Activated CD4-positive, alpha-beta T cell treated with anti-CD3 and anti-CD28 coated beads for 36 hours (primary cell): ENCODE measurements around the gene RNF207. TPM values are rescaled to one million over a fixed set of nuclear protein-coding genes. Genes with fewer than 3 reads are reported as not detected.

ENCODE experiments used
- ATAC-seq: fragments of 200-7000 bp; cut with Tn5 transposase; one replicate; pipeline ENCODE4 v1.10.0; 2021; ENCODE audit warnings: mild to moderate bottlenecking, moderate library complexity
- CTCF ChIA-PET: fragments of 350-600 bp; sonication (Branson Sonifier 250); formaldehyde crosslinking; loops from one replicate; lab custom pipeline; 2021; ENCODE audit warnings: antibody characterized with exemption; lab: Charles Lee
- POLR2A ChIA-PET: fragments of 350-600 bp; sonication (Branson Sonifier 250); formaldehyde crosslinking; loops from one replicate; lab custom pipeline; 2021; ENCODE audit warnings: antibody characterized with exemption, inconsistent platforms; lab: Charles Lee
- DNase-seq: peaks from one replicate; pipeline ENCODE4 v3.0.0-alpha.2; 2020
- H3K27ac Mint-ChIP-seq: one replicate; pipeline ENCODE4 v1.8.0; 2021; ENCODE audit warnings: mixed read lengths
- H3K27me3 Mint-ChIP-seq: one replicate; pipeline ENCODE4 v1.8.0; 2021; ENCODE audit warnings: mixed read lengths
- H3K36me3 Mint-ChIP-seq: one replicate; pipeline ENCODE4 v1.8.0; 2021; ENCODE audit warnings: low read depth, mixed read lengths
- H3K4me1 Mint-ChIP-seq: one replicate; pipeline ENCODE4 v1.8.0; 2021; ENCODE audit warnings: mixed read lengths
- H3K4me3 Mint-ChIP-seq: one replicate; pipeline ENCODE4 v1.8.0; 2021; ENCODE audit warnings: mild to moderate bottlenecking, moderate library complexity, mixed read lengths
- H3K9me3 Mint-ChIP-seq: one replicate; pipeline ENCODE4 v1.8.0; 2021; ENCODE audit warnings: low read depth, mixed read lengths
- intact Hi-C, 2 experiments: fragments of 100-400 bp; cut with DNase I in 1 of 2; cut with micrococcal nuclease in 1 of 2; formaldehyde crosslinking; loops; one replicate each; pipeline versions ENCODE4 v1.14.2 to v1.15.1; 2022 to 2024; cut with DNase I, micrococcal nuclease
- total RNA-seq, 2 experiments: library from RNA; stranded (reverse); gene quantifications; one replicate each; pipeline ENCODE4 v1.2.3, GENCODE V29; 2021

Gene RNF207
- total RNA-seq, 2 experiments from 2014 or later = 13.5 to 15.2 TPM

- no peaks in the 10 kb centered on the region for H3K9me3 Mint-ChIP-seq
- intact Hi-C loops = no loop called here
- H3K27ac Mint-ChIP-seq = no peak overlapping the region
- ChIA-PET CTCF (interaction anchor here (0.6 to 0.8 kb wide), 2 partner anchors 26 to 504 kb away, joined by 3 to 4 read pairs; no protein-coding TSS in a partner anchor), POLR2A (no interaction called here)
- H3K4me1 Mint-ChIP-seq = no peaks in the 10 kb centered on the region
- H3K4me3 Mint-ChIP-seq = no peak overlapping the region
- peaks cover 26% of the 10 kb centered on the region for H3K36me3 Mint-ChIP-seq
- DNase-seq = no peak
- peaks cover 2% of the 10 kb centered on the region for H3K27me3 Mint-ChIP-seq
- no peak for ATAC-seq
Measured at GRCh38 chr1:6220236-6220635, 14.3 kb downstream of the RNF207 start.

- no peaks in the 10 kb centered on the region for H3K27me3 Mint-ChIP-seq
- H3K4me1 Mint-ChIP-seq = no peaks in the 10 kb centered on the region
- DNase-seq (no peak), ATAC-seq (no peak)
- H3K27ac Mint-ChIP-seq = no peak overlapping the region
- H3K4me3 Mint-ChIP-seq = no peak overlapping the region
- no peaks in the 10 kb centered on the region for H3K9me3 Mint-ChIP-seq
- CTCF ChIA-PET = interaction anchor here (0.8 kb wide), 1 partner anchor 25 kb away, joined by 4 read pairs; no protein-coding TSS in a partner anchor
- POLR2A ChIA-PET = interaction anchor here (0.7 kb wide), 1 partner anchor 94 kb away, joined by 3 read pairs; no protein-coding TSS in a partner anchor
- intact Hi-C loops = no loop called here
- peaks cover 32% of the 10 kb centered on the region for H3K36me3 Mint-ChIP-seq
Measured at GRCh38 chr1:6221210-6221784, 15.4 kb downstream of the RNF207 start.

- ATAC-seq = no peak
- Mint-ChIP-seq H3K27me3 (no peaks in the 10 kb centered on the region), H3K4me3 (no peak overlapping the region), H3K36me3 (peaks cover 41% of the 10 kb centered on the region), H3K9me3 (no peaks in the 10 kb centered on the region), H3K27ac (no peak overlapping the region), H3K4me1 (no peaks in the 10 kb centered on the region)
- intact Hi-C loops = no loop called here
- ChIA-PET POLR2A (no interaction called here), CTCF (no interaction called here)
- DNase-seq = no peak
Measured at GRCh38 chr1:6222636-6223035, 16.7 kb downstream of the RNF207 start.

- H3K36me3 Mint-ChIP-seq = peaks cover 41% of the 10 kb centered on the region
- intact Hi-C loops = no loop called here
- POLR2A ChIA-PET = no interaction called here
- DNase-seq (no peak), ATAC-seq (no peak)
- H3K27me3 Mint-ChIP-seq = no peaks in the 10 kb centered on the region
- H3K4me1 Mint-ChIP-seq = no peaks in the 10 kb centered on the region
- H3K4me3 Mint-ChIP-seq = no peak overlapping the region
- CTCF ChIA-PET = no interaction called here
- no peaks in the 10 kb centered on the region for H3K9me3 Mint-ChIP-seq
- no peak overlapping the region for H3K27ac Mint-ChIP-seq
Measured at GRCh38 chr1:6223617-6224016, 17.7 kb downstream of the RNF207 start.

- POLR2A ChIA-PET = no interaction called here
- CTCF ChIA-PET = no interaction called here
Measured at GRCh38 chr1:6224718-6225117, 18.8 kb downstream of the RNF207 start.

GRCh38 chr1:6225651-6226050 is 19.7 kb downstream of the RNF207 start:
- intact Hi-C loops = no loop called here
- no peak for DNase-seq
- POLR2A ChIA-PET = no interaction called here
- H3K27ac Mint-ChIP-seq = no peak overlapping the region
- no peaks in the 10 kb centered on the region for H3K27me3 Mint-ChIP-seq
- no peaks in the 10 kb centered on the region for H3K9me3 Mint-ChIP-seq
- H3K4me3 Mint-ChIP-seq = no peak overlapping the region
- no peak for ATAC-seq
- CTCF ChIA-PET = interaction anchor here (0.6 to 1.0 kb wide), 3 partner anchors 9 to 263 kb away, joined by 3 read pairs; no protein-coding TSS in a partner anchor
- H3K4me1 Mint-ChIP-seq = no peaks in the 10 kb centered on the region
- H3K36me3 Mint-ChIP-seq = peaks cover 41% of the 10 kb centered on the region

More at GRCh38 chr1:6224718-6225117, 18.8 kb downstream of the RNF207 start:
- Mint-ChIP-seq H3K4me1 (no peaks in the 10 kb centered on the region), H3K27ac (no peak overlapping the region), H3K27me3 (no peaks in the 10 kb centered on the region), H3K36me3 (peaks cover 41% of the 10 kb centered on the region), H3K9me3 (no peaks in the 10 kb centered on the region), H3K4me3 (no peak overlapping the region)
- no peak for DNase-seq
- no peak for ATAC-seq
- intact Hi-C loops = no loop called here

GRCh38 chr1:6233376-6233775 is 27.5 kb downstream of the RNF207 start:
- Mint-ChIP-seq H3K27me3 (no peaks in the 10 kb centered on the region), H3K36me3 (peaks cover 35% of the 10 kb centered on the region), H3K4me3 (no peak overlapping the region), H3K9me3 (no peaks in the 10 kb centered on the region), H3K27ac (no peak overlapping the region), H3K4me1 (peaks cover 12% of the 10 kb centered on the region)
- no peak for ATAC-seq
- ChIA-PET POLR2A (no interaction called here), CTCF (no interaction called here)
- intact Hi-C loops = loop anchor here in 1 of 2 experiments (10.0 kb wide), 1 partner anchor 551 kb away; the partner anchor contains the start of gene CAMTA1
- DNase-seq = no peak

- Mint-ChIP-seq H3K27me3 (peaks cover 8% of the 10 kb centered on the region), H3K36me3 (peaks cover 33% of the 10 kb centered on the region), H3K9me3 (no peaks in the 10 kb centered on the region), H3K4me3 (peak overlapping the region; percentile 88), H3K27ac (peak overlapping the region; percentile 78), H3K4me1 (peaks cover 12% of the 10 kb centered on the region)
- ChIA-PET POLR2A (interaction anchor here (0.6 kb wide), 2 partner anchors 26 to 28 kb away, joined by 3 to 4 read pairs; no protein-coding TSS in a partner anchor), CTCF (interaction anchor here (0.7 to 2.4 kb wide), 5 partner anchors 8 to 109 kb away, joined by 3 to 12 read pairs (median 3); partner anchors contain the start of gene RNF207)
- ATAC-seq = no peak
- DNase-seq = no peak
- intact Hi-C loops = loop anchor here (1.0 to 10.0 kb wide), 7 partner anchors 28 to 728 kb away; partner anchors contain the start of genes CAMTA1 (in 1 of the 2), KLHL21 (in 1 of the 2), RNF207 (in 1 of the 2) and RPL22 (in 1 of the 2)
Measured at GRCh38 chr1:6234502-6235295, 28.8 kb downstream of the RNF207 start.

- ChIA-PET POLR2A (interaction anchor here (0.6 kb wide), 2 partner anchors 27 to 29 kb away, joined by 3 to 4 read pairs; no protein-coding TSS in a partner anchor), CTCF (interaction anchor here (1.0 to 2.4 kb wide), 3 partner anchors 9 to 29 kb away, joined by 3 to 12 read pairs (median 5); partner anchors contain the start of gene RNF207)
- Mint-ChIP-seq H3K4me1 (peaks cover 12% of the 10 kb centered on the region), H3K27ac (peak overlapping the region; percentile 78), H3K36me3 (peaks cover 29% of the 10 kb centered on the region), H3K9me3 (no peaks in the 10 kb centered on the region), H3K27me3 (peaks cover 11% of the 10 kb centered on the region), H3K4me3 (peak overlapping the region; percentile 88)
- intact Hi-C loops = loop anchor here (1.0 to 10.0 kb wide), 7 partner anchors 29 to 727 kb away; partner anchors contain the start of genes CAMTA1 (in 1 of the 2), KLHL21 (in 1 of the 2), RNF207 (in 1 of the 2) and RPL22 (in 1 of the 2)
- ATAC-seq = peak; percentile 7
- no peak for DNase-seq
Measured at GRCh38 chr1:6235296-6235677, 29.4 kb downstream of the RNF207 start.

GRCh38 chr1:6237093-6237492 is 31.2 kb downstream of the RNF207 start:
- Mint-ChIP-seq H3K36me3 (peaks cover 19% of the 10 kb centered on the region), H3K9me3 (no peaks in the 10 kb centered on the region), H3K4me3 (peak overlapping the region; percentile 65), H3K27ac (no peak overlapping the region), H3K27me3 (peaks cover 23% of the 10 kb centered on the region), H3K4me1 (peaks cover 15% of the 10 kb centered on the region)
- ATAC-seq (no peak), DNase-seq (no peak)
- POLR2A ChIA-PET = no interaction called here
- CTCF ChIA-PET = interaction anchor here (1.3 to 2.3 kb wide), 3 partner anchors 10 to 31 kb away, joined by 4 to 12 read pairs (median 4); partner anchors contain the start of gene RNF207
- intact Hi-C loops = loop anchor here in 1 of 2 experiments (2.0 to 10.0 kb wide), 4 partner anchors 210 to 725 kb away; partner anchors contain the start of genes CAMTA1 and KLHL21

- DNase-seq (no peak), ATAC-seq (no peak)
- H3K9me3 Mint-ChIP-seq = no peaks in the 10 kb centered on the region
- ChIA-PET CTCF (interaction anchor here (1.0 to 2.3 kb wide), 4 partner anchors 7 to 184 kb away, joined by 3 to 12 read pairs (median 4); no protein-coding TSS in a partner anchor), POLR2A (no interaction called here)
- H3K27ac Mint-ChIP-seq = no peak overlapping the region
- H3K27me3 Mint-ChIP-seq = peaks cover 33% of the 10 kb centered on the region
- no peak overlapping the region for H3K4me3 Mint-ChIP-seq
- peaks cover 3% of the 10 kb centered on the region for H3K36me3 Mint-ChIP-seq
- intact Hi-C loops = loop anchor here in 1 of 2 experiments (5.0 to 10.0 kb wide), 3 partner anchors 363 to 723 kb away; partner anchors contain the start of genes CAMTA1 and KLHL21
- H3K4me1 Mint-ChIP-seq = peaks cover 11% of the 10 kb centered on the region
Measured at GRCh38 chr1:6239213-6239752, 33.4 kb downstream of the RNF207 start.
